T-cell (primary cell): ENCODE data around the gene PRM3. TPM values are rescaled to one million over a fixed set of nuclear protein-coding genes. Genes with fewer than 3 reads are reported as not detected.

Source experiments
- ATAC-seq, 4 experiments: fragments of 200-7000 bp in 3 of 4; fragments of 150-1000 bp in 1 of 4; cut with Tn5 transposase; replicated peaks in 1 of 4; 1 replicate in 3 of 4; 2 replicates in 1 of 4; pipeline ENCODE4 v1.10.0; 2021; ENCODE audit warnings: moderate library complexity in 3 of 4, mild to moderate bottlenecking in 2 of 4, moderate number of reproducible peaks in 1 of 4
- CTCF ChIA-PET, 2 donors: fragments of 300-600 bp; sonication (Branson Sonifier 250); formaldehyde crosslinking; loops; one replicate each; lab custom pipeline; 2022; ENCODE audit warnings: antibody characterized with exemption in 2 of 2; lab: Charles Lee
- POLR2A ChIA-PET, 2 donors: fragments of 300-600 bp; sonication (Branson Sonifier 250); formaldehyde crosslinking; loops; one replicate each; lab custom pipeline; 2022; ENCODE audit warnings: antibody characterized with exemption in 2 of 2; lab: Charles Lee
- DNase-seq, 35 experiments: peaks; one replicate each; pipeline versions ENCODE4 v3.0.0 to v3.0.0-alpha.2; 2013 to 2023
- H3K27ac ChIP-seq: one replicate; pipeline ENCODE4 v1.5.1; 2013; ENCODE audit warnings: low read length
- H3K27me3 ChIP-seq, 2 experiments: replicated peaks in 1 of 2; 1 replicate in 1 of 2; 2 replicates in 1 of 2; pipeline versions ENCODE4 v1.6.1 to v1.7.0; 2013; ENCODE audit warnings: low read length in 1 of 2, mixed read lengths in 1 of 2; ENCODE audit not compliant: control insufficient read depth in 2 of 2, insufficient read depth in 2 of 2; ENCODE audit errors: extremely low read depth in 1 of 2
- H3K36me3 ChIP-seq, 2 donors: 1 replicate in 1 of 2; 2 replicates in 1 of 2; pipeline versions ENCODE4 v1.6.1 to v1.7.0; 2013; ENCODE audit warnings: low read length in 1 of 2; ENCODE audit not compliant: control insufficient read depth in 2 of 2, insufficient read depth in 1 of 2; ENCODE audit errors: extremely low read depth in 1 of 2
- H3K4me1 ChIP-seq, 2 experiments: 1 replicate in 1 of 2; 2 replicates in 1 of 2; pipeline versions ENCODE4 v1.6.1 to v1.7.0; 2013; ENCODE audit warnings: low read length in 2 of 2, mixed read lengths in 1 of 2; ENCODE audit not compliant: insufficient read depth in 2 of 2, control insufficient read depth in 1 of 2; ENCODE audit errors: extremely low read depth in 1 of 2
- H3K4me3 ChIP-seq, 2 donors: 1 replicate in 1 of 2; 2 replicates in 1 of 2; pipeline versions ENCODE4 v1.5.1 to v1.7.0; 2013; ENCODE audit warnings: mild to moderate bottlenecking in 2 of 2, low read length in 1 of 2, moderate library complexity in 1 of 2; ENCODE audit not compliant: control insufficient read depth in 1 of 2; ENCODE audit errors: extremely low read depth in 1 of 2
- H3K9me3 ChIP-seq: 2 replicates; pipeline ENCODE4 v1.7.0; 2013
- H3K27ac Mint-ChIP-seq, 2 donors: one replicate each; pipeline ENCODE4 v1.8.0; 2020 to 2021; ENCODE audit warnings: mild to moderate bottlenecking in 2 of 2, mixed read lengths in 2 of 2
- H3K27me3 Mint-ChIP-seq, 2 donors: one replicate each; pipeline ENCODE4 v1.8.0; 2021 to 2022; ENCODE audit warnings: mixed read lengths in 2 of 2
- H3K36me3 Mint-ChIP-seq: one replicate; pipeline ENCODE4 v1.8.0; 2021; ENCODE audit warnings: mixed read lengths
- H3K4me1 Mint-ChIP-seq, 3 donors: one replicate each; pipeline ENCODE4 v1.8.0; 2020 to 2022; ENCODE audit warnings: mixed read lengths in 3 of 3, mild to moderate bottlenecking in 1 of 3
- H3K4me3 Mint-ChIP-seq, 3 donors: one replicate each; pipeline ENCODE4 v1.8.0; 2020 to 2022; ENCODE audit warnings: mild to moderate bottlenecking in 3 of 3, mixed read lengths in 3 of 3, moderate library complexity in 3 of 3
- H3K9me3 Mint-ChIP-seq, 3 donors: one replicate each; pipeline ENCODE4 v1.8.0; 2020 to 2022; ENCODE audit warnings: mixed read lengths in 3 of 3
- WGBS: methylation state at CpG from one replicate; pipeline ENCODE4 v1.1.5; 2013; ENCODE audit warnings: missing lambda C conversion rate; ENCODE audit not compliant: insufficient coverage; 5-methylcytosine and 5-hydroxymethylcytosine counted together
- total RNA-seq, 35 experiments: library from RNA in 6 of 35; stranded (reverse) in 6 of 35; fragments of 120-200 nt in 1 of 35; gene quantifications; one replicate each; pipeline versions ENCODE4 v1.2.1 to v1.2.4 and lab custom pipeline; 2013 to 2026

PRM3 gene
- total RNA-seq, 5 donors from 2014 or later (not counting 1 experiment from before 2014, with no cell fraction given) = not detected

GRCh38 chr16:11277607-11278337, 4.3 kb upstream of the PRM3 start:
- Histone ChIP-seq H3K4me3 (no peak overlapping the region), H3K9me3 (no peaks in the 10 kb centered on the region), H3K36me3 (no peaks in the 10 kb centered on the region), H3K27me3 (peaks cover 0 to 19% of the 10 kb centered on the region in 2 experiments), H3K4me1 (no peaks in the 10 kb centered on the region), H3K27ac (no peak overlapping the region)
- Mint-ChIP-seq H3K9me3 (no peaks in the 10 kb centered on the region), H3K4me1 (peaks cover 0 to 6% (median 2%) of the 10 kb centered on the region in 3 donors), H3K4me3 (no peak overlapping the region), H3K36me3 (no peaks in the 10 kb centered on the region), H3K27ac (no peak overlapping the region), H3K27me3 (peaks cover 0 to 2% of the 10 kb centered on the region in 2 donors)
- ChIA-PET CTCF (no interaction called here), POLR2A (no interaction called here)
- WGBS = 80% methylated on average over 9 of the region's 12 CpGs
- DNase-seq (no peak), ATAC-seq (no peak)

GRCh38 chr16:11276896-11277593, 3.6 kb upstream of the PRM3 start:
- Histone ChIP-seq H3K27ac (no peak overlapping the region), H3K4me3 (no peak overlapping the region), H3K36me3 (no peaks in the 10 kb centered on the region), H3K4me1 (no peaks in the 10 kb centered on the region), H3K9me3 (no peaks in the 10 kb centered on the region), H3K27me3 (peaks cover 0 to 19% of the 10 kb centered on the region in 2 experiments)
- ChIA-PET POLR2A (no interaction called here), CTCF (interaction anchor here in 1 of 2 donors (0.6 kb wide), 1 partner anchor 95 kb away, joined by 8 read pairs; no protein-coding TSS in a partner anchor)
- peaks cover 0 to 6% (median 2%) of the 10 kb centered on the region in 3 donors for H3K4me1 Mint-ChIP-seq
- no peaks in the 10 kb centered on the region for H3K36me3 Mint-ChIP-seq
- ATAC-seq = no peak
- no peaks in the 10 kb centered on the region for H3K9me3 Mint-ChIP-seq
- H3K27me3 Mint-ChIP-seq = no peaks in the 10 kb centered on the region
- H3K4me3 Mint-ChIP-seq = no peak overlapping the region
- H3K27ac Mint-ChIP-seq = peak overlapping the region in 1 of 2 donors; percentile 61
- DNase-seq = no peak
- 90% methylated on average over 5 of the region's 11 CpGs for WGBS

- ChIA-PET POLR2A (no interaction called here), CTCF (interaction anchor here in 1 of 2 donors (0.6 kb wide), 1 partner anchor 96 kb away, joined by 8 read pairs; no protein-coding TSS in a partner anchor)
- Mint-ChIP-seq H3K27me3 (no peaks in the 10 kb centered on the region), H3K27ac (peak within 1 kb of the TSS in 1 of 2 donors; percentile 61), H3K4me1 (peaks cover 0 to 6% (median 2%) of the 10 kb centered on the region in 3 donors), H3K36me3 (no peaks in the 10 kb centered on the region), H3K9me3 (no peaks in the 10 kb centered on the region), H3K4me3 (no peak within 1 kb of the TSS)
- Histone ChIP-seq H3K4me1 (no peaks in the 10 kb centered on the region), H3K4me3 (no peak within 1 kb of the TSS), H3K27me3 (peaks cover 0 to 19% of the 10 kb centered on the region in 2 experiments), H3K27ac (no peak within 1 kb of the TSS), H3K36me3 (no peaks in the 10 kb centered on the region), H3K9me3 (no peaks in the 10 kb centered on the region)
- DNase-seq = no peak
- 93% methylated on average over 20 of the region's 26 CpGs for WGBS
- no peak for ATAC-seq
Measured at GRCh38 chr16:11276143-11276895, 2.9 kb upstream of the PRM3 start, which contains the start of gene PRM2. Gene PRM2 (minus strand): TSS chr16:11276480. CDS start chr16:11276370, 110 bp downstream.

GRCh38 chr16:11274964-11275363, 1.5 kb upstream of the PRM3 start:
- Histone ChIP-seq H3K27ac (no peak overlapping the region), H3K27me3 (peaks cover 0 to 13% of the 10 kb centered on the region in 2 experiments), H3K4me1 (no peaks in the 10 kb centered on the region), H3K4me3 (no peak overlapping the region), H3K9me3 (no peaks in the 10 kb centered on the region), H3K36me3 (no peaks in the 10 kb centered on the region)
- no peaks in the 10 kb centered on the region for H3K36me3 Mint-ChIP-seq
- DNase-seq = no peak
- H3K4me3 Mint-ChIP-seq = no peak overlapping the region
- no peaks in the 10 kb centered on the region for H3K27me3 Mint-ChIP-seq
- H3K9me3 Mint-ChIP-seq = no peaks in the 10 kb centered on the region
- H3K4me1 Mint-ChIP-seq = peaks cover 0 to 5% (median 2%) of the 10 kb centered on the region in 3 donors
- ChIA-PET POLR2A (interaction anchor here in 1 of 2 donors (0.6 kb wide), 2 partner anchors 113 to 390 kb away, joined by 4 to 6 read pairs; no protein-coding TSS in a partner anchor), CTCF (interaction anchor here in 1 of 2 donors (1.1 kb wide), 1 partner anchor 131 kb away, joined by 4 read pairs; no protein-coding TSS in a partner anchor)
- ATAC-seq = no peak
- 87% methylated on average over 5 of the region's 7 CpGs for WGBS
- no peak overlapping the region for H3K27ac Mint-ChIP-seq

- H3K9me3 Mint-ChIP-seq = no peaks in the 10 kb centered on the region
- ChIA-PET CTCF (interaction anchor here in 1 of 2 donors (1.1 kb wide), 1 partner anchor 130 kb away, joined by 4 read pairs; no protein-coding TSS in a partner anchor), POLR2A (no interaction called here)
- H3K27me3 Mint-ChIP-seq = no peaks in the 10 kb centered on the region
- H3K27ac ChIP-seq = no peak overlapping the region
- no peak overlapping the region for H3K4me3 ChIP-seq
- H3K4me1 ChIP-seq = no peaks in the 10 kb centered on the region
- H3K27ac Mint-ChIP-seq = peak overlapping the region in 1 of 2 donors; percentile 43
- H3K27me3 ChIP-seq = peaks cover 0 to 13% of the 10 kb centered on the region in 2 experiments
- DNase-seq (no peak), ATAC-seq (no peak)
- WGBS = 100% methylated on average over 1 of the region's 3 CpGs
- no peaks in the 10 kb centered on the region for H3K9me3 ChIP-seq
- no peaks in the 10 kb centered on the region for H3K36me3 Mint-ChIP-seq
- H3K4me1 Mint-ChIP-seq = no peaks in the 10 kb centered on the region
- H3K36me3 ChIP-seq = no peaks in the 10 kb centered on the region
- H3K4me3 Mint-ChIP-seq = no peak overlapping the region
Measured at GRCh38 chr16:11273721-11274324, 394 bp upstream of the PRM3 start.
